CD4-positive, alpha-beta T cell treated with Interleukin-12 subunit alpha and Interleukin-12 subunit beta, for 1 hour (primary cell): Measurements from ENCODE around the gene VPS8.
"Not testable (repeated sequence)": the region's sequence is repeated elsewhere in the genome, so short reads cannot be mapped to it uniquely, and the experiment has no call there.

Source experiments
- DNase-seq: peaks from one replicate; pipeline ENCODE4 v3.0.0-alpha.2; 2020

Gene VPS8

DNA sequence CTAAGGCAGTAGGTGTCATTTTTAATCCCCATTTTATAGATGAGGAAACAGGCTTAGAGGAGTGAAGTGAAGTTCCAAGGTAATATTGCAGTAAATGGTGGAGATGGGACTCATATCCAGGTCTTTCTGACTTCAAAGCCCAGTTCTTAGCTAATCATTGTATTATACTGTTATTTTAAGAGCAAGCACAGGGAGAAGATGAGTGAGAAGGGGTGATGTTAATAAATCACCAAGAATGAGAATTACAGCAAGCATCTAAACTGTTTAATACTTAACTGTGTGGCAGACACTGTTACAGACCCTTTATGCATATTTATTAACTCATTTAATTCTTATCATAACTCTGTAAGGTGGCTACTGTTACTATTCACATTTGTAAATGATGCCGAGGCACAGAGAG lies 61.2 kb downstream of the VPS8 start:
- DNase-seq = no peak

DNA sequence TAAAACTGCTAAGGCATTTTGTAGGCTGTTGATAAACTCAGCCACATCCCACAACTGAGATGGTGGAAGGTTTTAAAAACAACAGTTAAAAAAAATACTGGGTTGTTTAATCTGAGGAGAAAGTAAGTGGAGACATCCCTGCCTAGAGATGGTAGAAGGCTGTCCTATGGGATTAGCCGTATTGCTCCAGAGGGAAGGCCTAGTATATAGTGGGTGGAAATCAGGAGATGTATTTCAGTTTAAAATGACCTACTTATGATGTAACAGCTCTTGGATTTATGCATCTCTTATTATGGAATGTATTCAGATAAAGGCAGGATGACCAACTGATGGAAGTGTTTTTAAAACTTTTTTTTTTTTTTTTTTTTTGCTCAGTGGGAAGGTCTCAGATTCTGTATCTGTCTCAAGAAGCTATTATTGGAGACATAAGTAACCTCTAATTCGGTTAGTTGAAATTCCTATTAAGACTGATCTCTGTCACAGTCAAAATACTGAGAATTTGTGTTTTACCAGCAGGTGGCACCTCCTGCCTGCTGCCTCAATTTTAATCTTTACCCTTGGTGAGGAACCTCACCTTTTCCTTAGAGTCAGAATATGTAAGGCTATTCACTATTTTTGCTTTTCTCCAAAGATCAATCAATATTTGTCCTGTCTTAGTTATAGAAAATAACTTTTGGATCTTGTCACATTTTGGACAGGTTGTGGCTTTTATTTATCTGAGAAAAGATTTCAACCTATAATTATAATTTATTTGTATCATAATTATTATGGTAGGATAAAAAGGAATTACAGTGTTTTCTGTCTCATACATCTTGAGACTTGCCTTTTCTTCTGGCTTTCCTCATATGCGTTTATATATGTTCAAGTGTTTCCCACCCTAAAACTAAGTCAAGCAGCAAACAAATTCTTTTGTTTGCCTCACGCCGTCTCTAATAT lies 63.0 kb downstream of the VPS8 start:
- peak; percentile 11 for DNase-seq

- DNase-seq = no peak
Measured at GRCh38 chr3:184880276-184881019, 68.5 kb downstream of the VPS8 start.

- DNase-seq = no peak
Measured at GRCh38 chr3:184884359-184885017, 72.5 kb downstream of the VPS8 start.

DNA sequence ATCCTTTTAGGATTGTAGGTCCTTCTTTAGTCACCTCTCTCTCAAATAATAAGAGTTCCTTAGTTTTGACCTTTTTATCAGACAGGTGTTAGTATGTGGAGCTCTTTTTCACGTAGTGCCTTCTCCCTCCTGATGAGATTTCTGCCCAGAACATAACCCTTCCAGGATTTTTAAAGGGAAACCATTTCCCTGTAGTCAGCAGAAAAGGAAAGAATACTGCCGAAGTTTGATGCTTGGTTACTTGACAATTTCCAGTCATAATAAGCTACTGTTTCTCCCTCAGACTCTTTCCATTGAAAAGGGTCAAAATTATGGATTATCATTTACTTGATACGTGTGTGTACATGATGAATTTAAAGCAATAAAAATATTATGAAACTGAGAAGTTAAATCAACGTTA lies 73.1 kb downstream of the VPS8 start:
- no peak for DNase-seq

DNA sequence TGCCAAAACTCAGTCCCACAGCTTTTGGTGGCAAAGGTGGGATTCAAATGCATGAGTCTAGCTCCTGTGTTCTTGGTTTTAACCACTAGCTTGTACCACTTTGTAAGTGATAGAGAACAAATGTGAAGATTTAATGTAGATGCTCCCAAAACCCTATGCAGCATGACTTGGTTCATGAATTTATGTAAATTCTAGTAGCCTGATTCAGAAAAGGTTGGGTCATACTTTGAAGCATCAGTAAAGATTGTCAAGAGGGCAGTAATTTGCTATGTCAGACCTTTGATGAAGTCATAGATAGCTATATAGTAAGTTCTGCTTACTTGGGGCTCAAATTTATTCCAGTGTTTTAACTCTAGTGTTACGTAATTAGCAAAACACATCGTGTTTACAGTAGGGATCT lies 75.6 kb downstream of the VPS8 start:
- no peak for DNase-seq

- DNase-seq = no peak
Measured at GRCh38 chr3:184889312-184889904, 77.4 kb downstream of the VPS8 start.

GRCh38 chr3:184894051-184894450 lies 82.1 kb downstream of the VPS8 start:
- DNase-seq = no peak

- DNase-seq = no peak
Measured at GRCh38 chr3:184895350-184895749, 83.4 kb downstream of the VPS8 start.

- DNase-seq = no peak
Measured at GRCh38 chr3:184896336-184896735, 84.4 kb downstream of the VPS8 start.

- no peak for DNase-seq
Measured at GRCh38 chr3:184899953-184900595, 88.1 kb downstream of the VPS8 start.

DNA sequence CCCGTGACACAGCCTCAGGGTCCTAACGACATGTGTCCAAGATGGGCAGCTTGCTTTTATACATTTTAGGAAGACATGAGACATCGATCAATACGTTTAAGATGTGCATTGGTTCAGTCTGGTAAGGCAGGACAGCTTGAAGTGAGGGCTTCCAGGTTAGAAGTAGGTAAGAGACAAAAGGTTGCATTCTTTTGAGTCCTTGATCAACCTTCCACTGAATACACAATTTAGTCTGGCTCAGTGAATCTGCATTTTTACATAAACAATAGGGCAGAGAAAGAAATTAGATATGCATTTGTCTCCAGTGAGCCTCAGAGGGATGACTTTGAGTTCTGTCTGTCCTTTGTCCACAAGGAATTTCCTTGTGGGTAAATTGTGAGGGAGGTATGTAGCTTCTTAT lies 95.1 kb downstream of the VPS8 start:
- not testable (repeated sequence) for DNase-seq

GRCh38 chr3:184907681-184908649 lies 96.0 kb downstream of the VPS8 start:
- no peak for DNase-seq

DNA sequence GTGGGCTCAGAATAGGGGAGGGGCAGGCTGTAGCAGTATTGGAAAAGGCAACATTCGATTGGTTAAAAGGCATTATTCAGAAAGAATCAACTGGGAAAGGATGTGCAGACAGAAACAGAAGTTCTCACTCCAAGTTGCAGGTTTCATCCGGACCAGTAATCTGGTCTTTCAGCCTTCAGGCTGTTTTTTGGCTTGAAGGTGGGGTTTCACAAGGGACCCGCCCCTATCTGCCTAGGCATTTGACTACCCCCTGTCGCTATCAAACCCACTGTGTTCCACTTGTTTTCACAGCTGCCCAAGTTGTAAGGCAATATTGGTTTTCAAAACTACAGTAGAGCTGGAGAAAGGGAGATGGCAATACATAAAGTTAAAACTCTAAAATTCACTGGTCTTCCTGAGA lies 96.9 kb downstream of the VPS8 start:
- DNase-seq = no peak

DNA sequence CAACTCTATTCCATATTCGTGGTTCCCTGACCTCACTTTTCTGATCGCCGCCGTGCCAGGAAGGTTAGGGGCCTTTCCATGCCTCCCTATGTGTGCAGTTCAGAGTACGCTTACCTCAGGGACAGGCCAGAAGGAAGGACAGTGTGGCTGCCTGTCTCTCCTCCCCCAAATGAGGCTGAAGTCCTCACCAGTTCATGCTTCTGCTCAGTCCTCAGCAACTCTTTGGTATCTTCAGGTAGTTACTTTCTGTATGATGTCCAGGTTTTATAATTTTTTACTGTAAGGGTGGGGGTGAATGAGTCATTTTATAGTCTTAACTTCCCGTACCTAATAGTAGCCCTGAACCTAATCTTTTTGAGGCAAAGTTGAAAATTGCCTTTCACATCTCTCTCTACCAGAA lies 98.7 kb downstream of the VPS8 start:
- no peak for DNase-seq

DNA sequence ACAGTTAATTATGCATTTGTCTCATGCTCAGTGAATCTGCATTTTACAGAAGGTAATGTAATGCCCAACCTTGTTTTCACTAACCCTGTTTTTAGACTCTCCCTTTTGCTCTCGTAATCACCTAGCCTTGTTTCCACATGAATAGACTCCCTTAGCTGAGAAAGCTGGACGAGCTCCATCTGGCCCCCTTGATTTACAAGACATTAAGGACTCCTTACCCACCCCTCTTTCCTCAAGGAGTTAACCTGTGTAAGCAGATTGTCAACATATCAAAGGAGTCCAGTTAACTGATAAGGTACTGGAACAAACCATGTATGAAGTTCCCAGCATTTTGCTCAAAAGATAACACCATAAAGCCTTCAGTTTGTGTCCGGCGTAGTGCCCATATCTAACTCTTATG lies 99.6 kb downstream of the VPS8 start:
- DNase-seq = no peak

DNA sequence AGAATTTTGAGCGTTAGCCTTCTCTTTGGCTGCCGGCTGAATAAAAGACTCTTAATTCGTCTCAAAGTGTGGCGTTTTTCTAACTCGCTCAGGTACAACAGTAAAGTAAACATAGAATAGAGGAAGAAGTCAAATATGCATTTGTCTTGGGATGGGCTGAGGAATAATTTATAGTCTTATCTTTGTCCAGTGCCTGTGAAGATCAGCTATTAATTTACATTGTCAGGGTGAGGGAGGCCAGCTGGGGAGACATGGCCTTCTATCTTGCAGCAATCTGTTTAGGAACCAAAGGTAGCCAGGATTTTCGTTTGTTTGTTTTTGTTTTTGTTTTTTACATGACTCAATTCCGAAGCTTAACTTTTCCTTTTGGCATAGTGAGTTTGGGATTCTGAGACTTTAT lies 100.2 kb downstream of the VPS8 start:
- no peak for DNase-seq

- DNase-seq = no peak
Measured at GRCh38 chr3:184914628-184915027, 102.7 kb downstream of the VPS8 start.

- DNase-seq = no peak
Measured at GRCh38 chr3:184918750-184919149, 106.8 kb downstream of the VPS8 start.

GRCh38 chr3:184919651-184920050 lies 107.7 kb downstream of the VPS8 start:
- DNase-seq = no peak

- DNase-seq = no peak
Measured at GRCh38 chr3:184924547-184924946, 112.6 kb downstream of the VPS8 start.
